AG09319 (cell line): Measurements from ENCODE around the gene PLPP3.

ENCODE experiments used
- DNase-seq: peaks from one replicate; pipeline ENCODE4 v3.0.0-alpha.2; 2010; ENCODE audit warnings: low read depth; ENCODE audit errors: extremely low read depth
- TF ChIP-seq, protein P1 (sequence below): IDR thresholded peaks from 2 replicates; pipeline ENCODE4 v1.5.1; 2011; ENCODE audit warnings: low read depth, mild to moderate bottlenecking, inconsistent platforms, low read length, moderate library complexity

Gene PLPP3

DNA sequence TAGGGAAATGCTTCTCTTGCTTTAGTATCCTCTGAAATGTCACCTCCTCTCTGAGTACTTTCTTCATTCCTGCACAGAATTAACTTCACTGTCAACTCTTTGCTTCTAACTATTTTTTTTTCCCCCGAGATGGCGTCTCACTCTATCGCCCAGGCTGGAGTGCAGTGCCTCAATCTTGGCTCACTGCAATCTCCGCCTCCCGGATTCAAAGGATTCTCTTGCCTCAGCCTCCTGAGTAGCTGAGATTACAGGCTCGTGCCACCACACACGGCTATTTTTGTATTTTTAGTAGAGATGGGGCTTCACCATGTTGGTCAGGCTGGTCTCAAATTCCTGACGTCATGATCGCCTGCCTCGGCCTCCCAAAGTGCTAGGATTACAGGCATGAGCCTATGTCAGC is 1.4 kb upstream of the PLPP3 start:
- no peak for DNase-seq

DNA sequence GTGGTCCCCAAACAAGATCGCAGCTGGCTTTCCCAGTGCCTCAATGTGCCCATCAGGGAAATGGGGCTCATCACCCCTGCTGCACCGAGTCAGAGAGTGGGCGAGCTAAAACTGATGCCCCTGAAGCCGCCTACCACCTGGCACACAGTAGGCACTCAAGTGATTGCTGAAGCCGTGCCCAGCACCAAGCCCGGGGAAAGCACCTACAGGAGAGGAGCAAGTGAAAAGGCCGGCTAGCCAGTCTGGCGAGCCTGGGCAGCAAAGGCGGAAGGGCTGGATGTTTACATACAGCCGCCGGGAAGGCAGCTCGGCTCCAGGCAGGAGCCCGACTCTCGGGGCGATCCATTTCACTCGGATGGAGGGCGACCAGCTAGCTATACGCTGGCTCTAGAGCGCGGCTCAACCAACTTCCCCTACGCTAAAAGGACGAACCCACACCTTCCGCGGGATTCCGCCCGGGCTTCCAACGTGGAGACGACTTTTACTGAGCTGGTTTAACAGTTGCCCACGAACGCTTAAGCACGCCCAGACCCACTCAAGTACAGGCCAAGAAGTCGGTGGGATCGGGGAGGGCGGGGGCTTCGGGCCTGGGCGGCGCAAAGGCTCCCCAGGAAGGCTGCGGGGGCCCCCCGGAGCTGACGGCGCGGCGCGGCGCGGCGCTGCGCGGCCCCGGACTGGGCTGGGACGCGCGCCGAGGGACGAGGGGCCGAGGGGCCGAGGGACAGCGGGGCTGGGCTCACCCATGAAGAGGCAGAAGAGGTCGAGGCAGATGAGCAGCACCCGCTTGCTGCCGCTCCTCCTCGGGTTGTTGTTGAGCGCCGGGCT is 1.0 kb downstream of the PLPP3 start:
- TF ChIP-seq, protein P1, sequence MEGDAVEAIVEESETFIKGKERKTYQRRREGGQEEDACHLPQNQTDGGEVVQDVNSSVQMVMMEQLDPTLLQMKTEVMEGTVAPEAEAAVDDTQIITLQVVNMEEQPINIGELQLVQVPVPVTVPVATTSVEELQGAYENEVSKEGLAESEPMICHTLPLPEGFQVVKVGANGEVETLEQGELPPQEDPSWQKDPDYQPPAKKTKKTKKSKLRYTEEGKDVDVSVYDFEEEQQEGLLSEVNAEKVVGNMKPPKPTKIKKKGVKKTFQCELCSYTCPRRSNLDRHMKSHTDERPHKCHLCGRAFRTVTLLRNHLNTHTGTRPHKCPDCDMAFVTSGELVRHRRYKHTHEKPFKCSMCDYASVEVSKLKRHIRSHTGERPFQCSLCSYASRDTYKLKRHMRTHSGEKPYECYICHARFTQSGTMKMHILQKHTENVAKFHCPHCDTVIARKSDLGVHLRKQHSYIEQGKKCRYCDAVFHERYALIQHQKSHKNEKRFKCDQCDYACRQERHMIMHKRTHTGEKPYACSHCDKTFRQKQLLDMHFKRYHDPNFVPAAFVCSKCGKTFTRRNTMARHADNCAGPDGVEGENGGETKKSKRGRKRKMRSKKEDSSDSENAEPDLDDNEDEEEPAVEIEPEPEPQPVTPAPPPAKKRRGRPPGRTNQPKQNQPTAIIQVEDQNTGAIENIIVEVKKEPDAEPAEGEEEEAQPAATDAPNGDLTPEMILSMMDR, result no peak
- no peak for DNase-seq

More for the DNA sequence above, 1.4 kb upstream of the PLPP3 start:
- TF ChIP-seq, protein P1, result no peak

DNA sequence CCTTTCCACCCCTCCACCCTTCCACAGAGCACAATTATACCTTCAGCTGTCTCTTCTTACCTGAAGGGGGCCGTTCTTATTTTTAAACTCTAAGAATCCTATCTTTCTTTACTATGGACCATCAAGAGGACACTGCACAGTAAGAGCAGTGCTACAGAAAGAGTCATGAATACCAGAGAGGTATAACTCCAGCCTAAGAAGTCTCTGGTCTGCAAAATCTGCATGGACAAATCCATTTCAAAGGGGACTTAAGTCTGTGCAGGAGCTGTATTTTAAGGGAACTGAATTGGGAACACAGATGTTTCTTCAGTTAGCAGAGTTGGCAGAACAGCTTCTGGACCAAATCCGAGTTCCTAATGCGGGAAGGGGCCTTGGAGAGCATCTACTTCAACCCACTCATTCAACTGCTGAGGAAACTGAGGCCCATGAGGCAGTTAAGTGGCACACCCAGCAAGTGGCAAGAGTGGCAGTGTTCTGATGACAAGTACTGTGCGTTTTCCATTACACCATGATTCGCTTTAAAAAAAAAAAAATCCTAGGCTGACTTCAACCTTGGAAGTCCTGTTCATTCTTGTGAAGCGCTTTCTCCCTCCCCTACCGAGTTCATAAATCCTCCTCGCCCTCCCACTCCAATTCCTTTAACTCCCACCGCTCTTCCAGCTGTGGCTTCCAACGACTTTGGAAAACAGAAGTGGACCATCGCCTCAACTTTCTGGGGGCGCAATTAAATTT is 1.8 kb downstream of the PLPP3 start:
- TF ChIP-seq, protein P1, result no peak
- DNase-seq, result no peak

- TF ChIP-seq, protein P1, result peak; percentile 28
- no peak for DNase-seq
These were observed 2.4 kb downstream of the PLPP3 start for GRCh38 chr1:56576880-56577405.

GRCh38 chr1:56575865-56576264 is 3.5 kb downstream of the PLPP3 start:
- TF ChIP-seq, protein P1, result no peak

DNA sequence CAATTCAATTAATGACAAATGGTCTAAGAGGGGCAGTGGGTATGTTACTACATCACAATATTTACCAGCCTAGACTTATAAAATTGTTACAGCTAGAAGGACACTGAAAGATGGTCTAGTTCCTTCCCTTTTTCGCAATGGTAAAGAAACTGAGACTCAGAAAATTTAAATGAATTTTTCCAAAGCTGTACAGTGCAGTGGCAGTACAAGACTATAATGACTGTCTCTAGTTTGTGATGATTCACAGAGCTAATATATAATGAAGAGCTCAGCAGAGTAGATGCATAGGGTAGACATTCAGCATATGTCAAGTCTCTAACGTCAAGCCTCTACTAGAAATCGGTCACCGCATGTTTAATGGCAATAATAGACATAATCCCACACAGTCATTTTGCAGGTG is 4.6 kb downstream of the PLPP3 start:
- TF ChIP-seq, protein P1, result no peak
- no peak for DNase-seq

More at GRCh38 chr1:56575865-56576264, 3.5 kb downstream of the PLPP3 start:
- no peak for DNase-seq

GRCh38 chr1:56573311-56573710 is 6.1 kb downstream of the PLPP3 start:
- DNase-seq, result no peak
- TF ChIP-seq, protein P1, result no peak
